Skeletal muscle satellite cell (primary cell): ENCODE measurements around the gene FOXJ1.
A peak's percentile ranks its signal among the peaks of the same experiment; 100 is the strongest.

Experiments used
- H3K27me3 ChIP-seq: 2 replicates; pipeline ENCODE4 v1.7.0; 2013; ENCODE audit warnings: low read length; ENCODE audit not compliant: control insufficient read depth, insufficient read depth
- H3K36me3 ChIP-seq: 2 replicates; pipeline ENCODE4 v1.7.0; 2013; ENCODE audit warnings: mild to moderate bottlenecking, control low read depth, low read length; ENCODE audit not compliant: insufficient read depth
- H3K4me1 ChIP-seq: 2 replicates; pipeline ENCODE4 v1.7.0; 2013; ENCODE audit warnings: low read length; ENCODE audit not compliant: control insufficient read depth, insufficient read depth
- H3K4me2 ChIP-seq: 2 replicates; pipeline ENCODE4 v1.7.0; 2013; ENCODE audit warnings: mild to moderate bottlenecking, low read length
- H3K4me3 ChIP-seq: 2 replicates; pipeline ENCODE4 v1.7.0; 2013; ENCODE audit warnings: low read length
- H3K9ac ChIP-seq: 2 replicates; pipeline ENCODE4 v1.7.0; 2013; ENCODE audit warnings: mild to moderate bottlenecking, low read depth, low read length, moderate library complexity
- H3K9me3 ChIP-seq: replicated peaks from 2 replicates; pipeline ENCODE4 v1.7.0; 2013; ENCODE audit warnings: mild to moderate bottlenecking, control low read depth, low read length

FOXJ1 gene

DNA sequence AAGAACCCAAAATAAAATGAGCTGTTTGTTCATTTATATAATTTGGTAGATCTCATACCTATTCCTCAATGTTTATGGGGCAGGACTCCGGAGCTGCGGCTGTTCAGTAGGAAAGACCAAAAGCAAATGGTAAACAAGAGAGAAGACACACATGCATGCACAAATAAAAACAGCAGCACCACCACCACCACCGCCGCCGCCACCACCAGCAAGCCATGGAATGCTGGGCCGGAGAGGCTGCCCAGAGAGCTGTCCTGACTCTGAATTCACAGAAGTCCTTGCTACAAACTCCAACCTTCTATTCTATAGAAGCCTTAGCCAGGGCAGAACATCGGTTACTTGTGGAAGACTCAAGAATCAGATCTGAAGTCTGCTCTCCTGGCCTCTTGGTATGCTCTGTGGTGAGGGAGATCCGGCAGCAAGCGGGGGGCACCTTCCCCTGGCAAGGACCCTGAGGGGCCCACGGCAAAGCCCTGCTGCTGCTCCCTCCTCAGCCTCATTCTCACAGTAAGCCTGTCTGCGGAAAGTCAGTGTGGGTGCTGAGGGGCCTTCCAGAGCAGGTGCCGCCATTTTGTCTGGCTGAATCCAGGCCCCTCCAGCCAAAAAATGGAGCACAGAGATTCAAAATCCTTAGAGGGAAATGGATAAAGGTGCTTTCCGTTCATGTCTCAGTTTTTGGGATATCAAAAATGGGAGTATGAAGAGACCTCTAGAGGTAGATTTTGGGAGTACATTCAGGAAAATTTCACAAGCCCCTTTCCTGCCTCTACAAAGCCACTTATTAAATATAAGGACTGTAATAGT, 6.4 kb upstream of the FOXJ1 start:
- Histone ChIP-seq H3K27me3 (peaks cover 47% of the 10 kb centered on the region), H3K9ac (no peak overlapping the region), H3K4me3 (no peak overlapping the region), H3K4me1 (no peaks in the 10 kb centered on the region), H3K9me3 (no peaks in the 10 kb centered on the region), H3K4me2 (no peak overlapping the region), H3K36me3 (no peaks in the 10 kb centered on the region)

- no peak overlapping the region for H3K4me3 ChIP-seq
- no peaks in the 10 kb centered on the region for H3K36me3 ChIP-seq
- H3K4me2 ChIP-seq: no peak overlapping the region
- peaks cover 5% of the 10 kb centered on the region for H3K4me1 ChIP-seq
- no peak overlapping the region for H3K9ac ChIP-seq
- H3K27me3 ChIP-seq: peaks cover 45% of the 10 kb centered on the region
- no peaks in the 10 kb centered on the region for H3K9me3 ChIP-seq
These were observed 5.2 kb upstream of the FOXJ1 start for GRCh38 chr17:76146053-76146851.

DNA sequence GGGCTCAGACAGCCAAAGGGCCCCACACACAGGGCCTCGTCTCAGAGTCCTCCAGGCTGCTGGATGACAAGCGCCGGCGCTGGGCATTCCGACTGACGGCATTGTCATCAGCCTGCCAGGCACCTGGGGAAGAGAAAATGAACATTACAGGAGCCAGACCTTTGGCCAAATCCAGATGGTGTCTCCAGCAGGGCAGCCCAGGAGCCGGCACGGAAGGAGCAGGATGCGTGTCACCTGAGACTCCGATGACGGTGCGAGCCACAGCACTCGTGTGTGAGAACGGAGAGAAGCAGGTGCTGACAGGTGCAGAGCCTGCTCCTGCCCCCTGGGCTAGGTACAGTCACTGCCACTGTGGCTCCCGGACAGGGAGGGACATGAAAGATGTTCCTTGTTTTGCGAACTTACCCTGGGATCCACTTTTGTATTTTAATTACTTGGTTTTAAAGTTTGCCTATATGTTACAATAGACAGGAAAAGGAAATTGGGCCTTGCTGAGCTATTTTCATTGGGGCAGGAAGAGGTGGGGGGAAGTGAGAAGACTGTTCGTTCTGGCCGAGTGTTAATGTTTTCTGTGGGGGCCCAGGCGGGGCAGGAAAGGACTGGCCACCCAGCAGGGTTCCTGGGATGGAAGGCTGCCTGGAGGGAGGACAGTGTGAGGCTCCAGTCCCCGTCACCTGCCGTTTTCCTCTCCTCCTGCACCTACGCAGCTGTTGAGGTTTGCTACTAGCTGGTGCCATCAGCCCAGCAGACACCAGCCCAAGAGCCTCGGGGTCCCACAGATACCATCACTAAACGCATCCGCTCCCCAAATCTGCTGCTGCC, 4.4 kb upstream of the FOXJ1 start:
- Histone ChIP-seq H3K36me3 (no peaks in the 10 kb centered on the region), H3K9me3 (no peaks in the 10 kb centered on the region), H3K27me3 (peaks cover 44% of the 10 kb centered on the region), H3K9ac (no peak overlapping the region), H3K4me2 (no peak overlapping the region), H3K4me3 (no peak overlapping the region), H3K4me1 (peaks cover 10% of the 10 kb centered on the region)

DNA sequence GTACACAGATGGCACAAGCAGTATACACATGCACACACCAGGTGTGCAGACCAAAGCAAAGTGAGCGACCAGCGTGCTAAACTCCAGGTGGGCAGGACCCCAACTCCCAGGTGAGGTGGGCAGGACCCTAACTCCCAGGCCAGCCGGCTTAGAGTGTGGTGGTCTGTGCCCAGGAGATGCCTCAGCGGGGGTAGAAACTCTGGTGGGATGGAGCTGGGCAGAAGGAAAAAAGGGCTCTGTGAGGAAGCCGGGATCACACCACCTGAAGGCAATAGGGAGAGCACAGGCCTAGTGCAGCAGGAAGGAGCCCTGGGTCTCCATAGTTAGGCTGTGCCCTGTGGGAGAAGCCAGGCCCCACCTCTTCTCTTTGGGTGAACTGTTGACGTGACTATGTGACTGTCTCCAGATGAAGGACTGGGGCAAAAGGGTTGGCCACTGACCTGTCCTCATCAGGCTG, 1.6 kb upstream of the FOXJ1 start:
- no peak overlapping the region for H3K4me3 ChIP-seq
- H3K9me3 ChIP-seq: no peaks in the 10 kb centered on the region
- peaks cover 72% of the 10 kb centered on the region for H3K27me3 ChIP-seq
- no peak overlapping the region for H3K4me2 ChIP-seq
- H3K4me1 ChIP-seq: peaks cover 12% of the 10 kb centered on the region
- no peaks in the 10 kb centered on the region for H3K36me3 ChIP-seq
- H3K9ac ChIP-seq: no peak overlapping the region

GRCh38 chr17:76142039-76142584, 1.1 kb upstream of the FOXJ1 start:
- H3K27me3 ChIP-seq: peaks cover 77% of the 10 kb centered on the region

GRCh38 chr17:76140661-76141211, 309 bp downstream of the FOXJ1 start:
- no peaks in the 10 kb centered on the region for H3K9me3 ChIP-seq
- peaks cover 12% of the 10 kb centered on the region for H3K4me1 ChIP-seq
- no peak overlapping the region for H3K9ac ChIP-seq
- peak overlapping the region; percentile 69 for H3K4me3 ChIP-seq
- H3K36me3 ChIP-seq: no peaks in the 10 kb centered on the region
- H3K27me3 ChIP-seq: peaks cover 77% of the 10 kb centered on the region
- peak overlapping the region; percentile 99 for H3K4me2 ChIP-seq

More at GRCh38 chr17:76142039-76142584, 1.1 kb upstream of the FOXJ1 start:
- no peak overlapping the region for H3K4me2 ChIP-seq
- H3K4me3 ChIP-seq: no peak overlapping the region
- H3K4me1 ChIP-seq: peaks cover 12% of the 10 kb centered on the region
- H3K36me3 ChIP-seq: no peaks in the 10 kb centered on the region
- H3K9ac ChIP-seq: no peak overlapping the region
- H3K9me3 ChIP-seq: no peaks in the 10 kb centered on the region

DNA sequence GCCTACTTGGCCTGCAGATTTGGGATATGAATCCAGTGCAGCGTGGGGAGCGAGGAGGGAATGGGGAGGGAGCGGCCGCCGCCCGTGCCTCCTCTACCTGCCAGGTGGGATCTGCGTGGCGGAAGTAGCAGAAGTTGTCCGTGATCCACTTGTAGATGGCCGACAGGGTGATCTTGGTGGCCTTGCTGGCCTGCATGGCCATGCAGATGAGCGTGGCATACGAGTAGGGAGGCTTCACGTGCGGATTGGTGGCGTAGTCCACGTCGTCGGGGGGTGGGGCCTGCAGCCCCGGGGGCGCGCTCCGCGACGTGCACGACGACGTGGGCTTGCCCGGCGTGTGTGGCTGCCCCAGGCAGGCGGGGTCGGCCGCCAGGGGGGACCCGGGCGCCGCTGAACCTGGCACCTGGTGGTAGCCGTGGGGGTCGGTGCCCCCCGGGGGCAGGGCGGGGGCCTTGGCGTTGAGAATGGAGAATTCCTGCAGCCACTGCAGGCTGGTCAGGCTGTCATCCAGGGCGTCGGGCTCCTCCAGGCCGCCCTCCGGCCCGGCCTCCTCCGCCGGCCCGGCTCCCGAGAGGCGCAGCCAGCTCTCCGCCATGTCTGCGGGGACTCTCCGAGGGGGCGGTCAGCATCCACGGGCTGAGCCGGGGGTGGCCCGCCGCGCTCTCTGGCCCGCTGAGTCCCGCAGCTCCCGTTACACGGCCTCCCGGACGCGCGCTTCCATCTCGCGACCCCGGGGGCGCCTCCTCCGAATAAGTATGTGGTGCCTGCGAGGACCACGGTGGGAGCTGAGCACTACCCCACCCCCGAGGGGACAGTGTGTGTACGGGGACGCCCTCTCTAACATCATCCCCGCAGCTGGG, 1.0 kb downstream of the FOXJ1 start:
- peaks cover 80% of the 10 kb centered on the region for H3K27me3 ChIP-seq
- H3K4me3 ChIP-seq: no peak overlapping the region
- H3K4me2 ChIP-seq: no peak overlapping the region
- no peaks in the 10 kb centered on the region for H3K9me3 ChIP-seq
- H3K4me1 ChIP-seq: peaks cover 12% of the 10 kb centered on the region
- no peak overlapping the region for H3K9ac ChIP-seq
- no peaks in the 10 kb centered on the region for H3K36me3 ChIP-seq

DNA sequence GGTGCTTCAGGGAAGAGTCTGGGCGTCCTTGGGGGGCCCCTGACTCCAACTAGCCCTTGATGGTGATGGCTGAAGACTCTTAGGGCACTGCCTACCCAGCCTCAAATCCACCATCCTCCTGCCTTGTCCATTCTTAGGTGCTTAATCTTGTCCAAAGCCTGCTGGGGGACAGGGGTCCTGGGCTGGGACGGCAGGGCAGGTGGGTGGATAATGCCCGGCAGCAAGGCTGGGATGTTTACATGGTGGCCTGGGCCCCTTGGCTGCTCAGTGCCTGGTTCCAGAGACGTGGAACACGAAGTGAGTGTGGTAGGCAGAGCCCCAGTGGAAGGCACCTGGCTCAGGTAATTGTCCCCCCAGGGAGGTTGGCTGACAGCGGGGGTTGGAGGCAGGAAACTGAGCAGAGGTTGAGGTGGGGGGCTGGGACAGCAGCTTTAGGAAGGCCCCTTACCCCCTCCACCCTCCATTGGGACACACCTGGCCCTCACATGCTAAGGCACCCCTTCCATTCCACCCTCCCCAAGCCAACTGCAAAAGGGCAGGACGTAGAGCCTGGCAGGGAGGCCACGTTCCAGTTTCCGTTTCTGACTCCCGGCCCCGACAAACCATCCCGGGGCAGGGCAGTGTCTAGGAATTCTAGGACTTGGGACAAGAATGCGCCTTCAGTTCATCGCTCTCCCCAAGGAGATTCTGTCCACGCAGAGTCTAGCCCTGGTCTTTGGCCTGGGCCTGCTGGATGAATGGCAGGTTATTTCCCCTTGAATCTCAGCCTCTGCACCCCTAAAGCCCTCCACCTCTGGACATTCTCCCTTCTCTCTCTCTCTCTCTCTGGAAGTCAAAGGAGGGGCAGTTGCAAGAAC, 1.9 kb downstream of the FOXJ1 start:
- H3K27me3 ChIP-seq: peaks cover 85% of the 10 kb centered on the region
- no peak overlapping the region for H3K4me3 ChIP-seq
- H3K9ac ChIP-seq: no peak overlapping the region

DNA sequence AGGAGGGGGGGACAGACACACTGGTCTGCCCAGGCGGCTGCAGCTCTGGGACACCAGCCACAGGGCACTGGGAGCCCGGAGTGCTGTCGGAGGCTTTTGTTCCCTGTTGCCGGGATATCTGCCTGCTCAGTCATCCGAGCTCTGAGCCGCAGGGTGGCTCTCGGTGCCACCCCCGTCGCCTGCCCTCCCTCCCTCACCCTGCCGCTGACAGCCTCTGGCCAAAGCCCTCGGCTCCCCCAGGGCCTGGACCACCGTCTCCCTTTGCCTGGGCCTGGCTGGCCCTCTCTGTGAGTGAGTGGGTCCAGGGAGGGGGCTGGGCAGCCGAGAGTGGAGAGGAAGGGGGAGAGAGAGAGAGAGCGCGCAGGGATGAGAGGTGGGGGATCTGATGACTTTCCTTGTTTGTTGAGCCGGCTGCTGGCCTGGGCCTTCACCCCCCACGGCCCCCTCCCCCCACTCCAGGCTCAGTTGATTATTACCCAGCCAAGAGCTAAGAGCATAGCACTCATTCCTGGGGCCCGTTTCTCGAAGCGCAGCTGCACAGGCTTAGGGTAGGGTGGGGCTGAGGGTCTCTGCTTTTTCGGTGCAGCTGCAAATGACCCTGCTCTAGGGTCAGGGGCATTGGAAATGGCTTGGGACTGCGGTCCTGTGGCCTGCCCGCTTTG, 2.7 kb downstream of the FOXJ1 start:
- Histone ChIP-seq H3K9me3 (no peaks in the 10 kb centered on the region), H3K27me3 (peaks cover 84% of the 10 kb centered on the region), H3K4me1 (peaks cover 12% of the 10 kb centered on the region), H3K4me2 (no peak overlapping the region), H3K9ac (no peak overlapping the region), H3K4me3 (no peak overlapping the region), H3K36me3 (no peaks in the 10 kb centered on the region)

More for the DNA sequence above, 1.9 kb downstream of the FOXJ1 start:
- Histone ChIP-seq H3K36me3 (no peaks in the 10 kb centered on the region), H3K4me2 (no peak overlapping the region), H3K4me1 (peaks cover 12% of the 10 kb centered on the region), H3K9me3 (no peaks in the 10 kb centered on the region)
